Astrocyte (in vitro differentiated cells and primary cell): ENCODE data around the gene B3GALT6. TPM values are rescaled to one million over a fixed set of nuclear protein-coding genes. Genes with fewer than 3 reads are reported as not detected.

Source experiments
- DNase-seq: peaks from one replicate; pipeline ENCODE4 v3.0.0-alpha.2; 2010; ENCODE audit warnings: low read depth
- FAIRE-seq: peaks from 2 replicates; lab custom pipeline; 2011; peaks lifted over from hg19 to GRCh38; lab: Jason Lieb, UNC
- H2AFZ ChIP-seq: 2 replicates; pipeline ENCODE4 v1.6.0; 2012; ENCODE audit warnings: low read depth, low read length, inconsistent platforms
- H3K27ac ChIP-seq: 2 replicates; pipeline ENCODE4 v1.5.1; 2011; ENCODE audit warnings: low read depth, low read length, inconsistent platforms
- H3K27me3 ChIP-seq: 2 replicates; pipeline ENCODE4 v1.6.0; 2011; ENCODE audit warnings: low read length, inconsistent platforms; ENCODE audit not compliant: insufficient read depth
- H3K36me3 ChIP-seq: 2 replicates; pipeline ENCODE4 v1.5.1; 2011; ENCODE audit warnings: low read length, inconsistent platforms; ENCODE audit not compliant: insufficient read depth
- H3K4me1 ChIP-seq: 2 replicates; pipeline ENCODE4 v1.5.1; 2011; ENCODE audit warnings: low read length, inconsistent platforms; ENCODE audit not compliant: insufficient read depth
- H3K4me2 ChIP-seq: 2 replicates; pipeline ENCODE4 v1.6.0; 2012; ENCODE audit warnings: low read length, inconsistent platforms
- H3K4me3 ChIP-seq: 2 replicates; pipeline ENCODE4 v1.5.1; 2011; ENCODE audit warnings: low read depth, mild to moderate bottlenecking, low read length, inconsistent platforms; ENCODE audit not compliant: insufficient read depth
- H3K79me2 ChIP-seq: 2 replicates; pipeline ENCODE4 v1.6.0; 2012; ENCODE audit warnings: mild to moderate bottlenecking, low read length, inconsistent platforms; ENCODE audit not compliant: insufficient read depth
- H3K9ac ChIP-seq: 2 replicates; pipeline ENCODE4 v1.6.0; 2012; ENCODE audit warnings: mild to moderate bottlenecking, low read length, inconsistent platforms
- H3K9me3 ChIP-seq: 2 replicates; pipeline ENCODE4 v1.5.1; 2012; ENCODE audit warnings: low read depth, mild to moderate bottlenecking, low read length, inconsistent platforms; ENCODE audit not compliant: insufficient read depth
- H4K20me1 ChIP-seq: 2 replicates; pipeline ENCODE4 v1.6.0; 2012; ENCODE audit warnings: low read length, inconsistent platforms; ENCODE audit not compliant: insufficient read depth
- H3K27ac Mint-ChIP-seq: one replicate; pipeline ENCODE4 v1.8.0; 2021; ENCODE audit warnings: mild to moderate bottlenecking, mixed read lengths; ENCODE audit not compliant: unreplicated experiment
- H3K27me3 Mint-ChIP-seq: one replicate; pipeline ENCODE4 v1.8.0; 2021; ENCODE audit warnings: low read depth, mixed read lengths; ENCODE audit not compliant: unreplicated experiment
- H3K36me3 Mint-ChIP-seq: one replicate; pipeline ENCODE4 v1.8.0; 2021; ENCODE audit warnings: low read depth, mixed read lengths; ENCODE audit not compliant: unreplicated experiment
- H3K4me1 Mint-ChIP-seq: one replicate; pipeline ENCODE4 v1.8.0; 2021; ENCODE audit warnings: low read depth, mixed read lengths; ENCODE audit not compliant: unreplicated experiment
- H3K4me3 Mint-ChIP-seq: one replicate; pipeline ENCODE4 v1.8.0; 2021; ENCODE audit warnings: mild to moderate bottlenecking, moderate library complexity, mixed read lengths; ENCODE audit not compliant: unreplicated experiment
- H3K9me3 Mint-ChIP-seq: one replicate; pipeline ENCODE4 v1.8.0; 2021; ENCODE audit warnings: mild to moderate bottlenecking, mixed read lengths; ENCODE audit not compliant: unreplicated experiment
- CTCF ChIP-seq: IDR thresholded peaks from 2 replicates; pipeline ENCODE4 v1.5.1; 2011; ENCODE audit warnings: low read depth, mild to moderate bottlenecking, inconsistent platforms, low read length, moderate library complexity; ENCODE audit not compliant: insufficient read depth
- EZH2 ChIP-seq: IDR thresholded peaks from 2 replicates; pipeline ENCODE4 v1.6.1; 2012; ENCODE audit warnings: mild to moderate bottlenecking, low read length, inconsistent platforms; ENCODE audit not compliant: insufficient read depth
- total RNA-seq: library from RNA; stranded (reverse); gene quantifications from 2 replicates; pipeline ENCODE4 v1.2.1, GENCODE V29; 2021

Gene B3GALT6
- total RNA-seq, 1 donor from 2014 or later = 22.4 TPM

DNA sequence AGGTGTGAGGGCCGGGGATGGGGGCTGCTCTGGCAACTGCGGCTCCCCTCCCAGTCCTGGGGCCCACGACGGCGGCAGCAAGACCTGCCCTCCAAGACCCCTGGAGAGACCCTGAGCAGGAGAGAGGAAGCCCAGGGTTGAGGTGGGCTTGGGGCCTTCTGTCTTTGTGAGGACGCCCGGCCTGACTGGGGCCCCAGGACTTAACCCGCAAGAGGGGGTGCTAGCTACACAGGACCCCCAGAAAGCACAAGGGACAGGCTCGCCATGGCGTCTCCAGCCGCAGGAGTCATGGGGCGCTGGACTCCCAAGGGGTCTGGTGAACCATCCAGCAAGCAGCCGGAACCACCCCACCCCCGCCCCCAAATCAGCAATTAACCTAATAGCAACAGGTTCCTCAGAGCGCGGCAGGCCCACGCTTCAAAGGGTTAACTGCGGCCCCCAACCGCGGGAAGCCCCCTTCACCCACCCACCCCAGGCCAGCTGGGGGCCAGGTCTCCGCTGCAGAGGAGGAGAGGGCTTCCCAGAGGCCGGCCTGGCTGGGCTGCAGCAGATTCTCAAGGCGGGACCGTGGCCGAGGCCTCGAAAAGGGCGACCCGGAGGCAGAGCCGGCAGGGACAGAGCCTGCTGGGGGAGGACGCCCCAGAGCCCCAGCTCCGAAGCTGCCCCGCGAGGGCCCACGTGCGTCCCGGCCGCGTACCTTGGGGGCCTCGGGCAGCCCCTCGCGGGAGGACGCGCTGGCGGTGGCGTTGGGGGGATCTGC is 14.0 kb downstream of the B3GALT6 start:
- H3K27me3 ChIP-seq = peaks cover 3% of the 10 kb centered on the region
- H3K4me3 ChIP-seq = no peak overlapping the region
- H3K27ac ChIP-seq = no peak overlapping the region
- FAIRE-seq = no peak
- no peaks in the 10 kb centered on the region for H3K36me3 ChIP-seq
- H3K9me3 ChIP-seq = no peaks in the 10 kb centered on the region
- H3K36me3 Mint-ChIP-seq = peaks cover under 1% of the 10 kb centered on the region
- H3K4me1 Mint-ChIP-seq = peaks cover 3% of the 10 kb centered on the region
- peaks cover 6% of the 10 kb centered on the region for H4K20me1 ChIP-seq
- no peak overlapping the region for H2AFZ ChIP-seq
- TF ChIP-seq CTCF = no peak
- no peak for TF ChIP-seq EZH2
- no peaks in the 10 kb centered on the region for H3K79me2 ChIP-seq
- peak overlapping the region; percentile 55 for H3K4me2 ChIP-seq
- no peak overlapping the region for H3K4me3 Mint-ChIP-seq
- H3K27me3 Mint-ChIP-seq = no peaks in the 10 kb centered on the region
- H3K9me3 Mint-ChIP-seq = no peaks in the 10 kb centered on the region
- no peak overlapping the region for H3K9ac ChIP-seq
- H3K27ac Mint-ChIP-seq = no peak overlapping the region
- no peak for DNase-seq
- no peaks in the 10 kb centered on the region for H3K4me1 ChIP-seq

GRCh38 chr1:1246577-1247340 is 14.7 kb downstream of the B3GALT6 start, which contains the start of gene C1QTNF12:
Gene C1QTNF12 (minus strand): TSS chr1:1246722. CDS start chr1:1246690, 32 bp downstream.
- no peak within 1 kb of the TSS for H3K4me3 ChIP-seq
- H3K9me3 ChIP-seq = no peaks in the 10 kb centered on the region
- no peak within 1 kb of the TSS for H3K9ac ChIP-seq
- no peak within 1 kb of the TSS for H3K4me3 Mint-ChIP-seq
- H3K79me2 ChIP-seq = no peaks in the 10 kb centered on the region
- peaks cover 3% of the 10 kb centered on the region for H3K4me1 Mint-ChIP-seq
- TF ChIP-seq EZH2 (peak; percentile 64), CTCF (no peak)
- H3K27me3 Mint-ChIP-seq = no peaks in the 10 kb centered on the region
- FAIRE-seq = no peak
- DNase-seq = no peak
- H2AFZ ChIP-seq = no peak within 1 kb of the TSS
- peaks cover 6% of the 10 kb centered on the region for H4K20me1 ChIP-seq
- no peak within 1 kb of the TSS for H3K27ac Mint-ChIP-seq
- peak within 1 kb of the TSS; percentile 55 for H3K4me2 ChIP-seq
- peaks cover 3% of the 10 kb centered on the region for H3K27me3 ChIP-seq
- H3K9me3 Mint-ChIP-seq = no peaks in the 10 kb centered on the region
- H3K4me1 ChIP-seq = no peaks in the 10 kb centered on the region
- peaks cover 2% of the 10 kb centered on the region for H3K36me3 Mint-ChIP-seq
- no peak within 1 kb of the TSS for H3K27ac ChIP-seq
- H3K36me3 ChIP-seq = no peaks in the 10 kb centered on the region
